ENCODE data around the gene EVL. TPM values are rescaled to one million over a fixed set of nuclear protein-coding genes. Genes with fewer than 3 reads are reported as not detected.

EVL gene
- polyA plus RNA-seq, 1 experiment: 18.6 TPM

DNA sequence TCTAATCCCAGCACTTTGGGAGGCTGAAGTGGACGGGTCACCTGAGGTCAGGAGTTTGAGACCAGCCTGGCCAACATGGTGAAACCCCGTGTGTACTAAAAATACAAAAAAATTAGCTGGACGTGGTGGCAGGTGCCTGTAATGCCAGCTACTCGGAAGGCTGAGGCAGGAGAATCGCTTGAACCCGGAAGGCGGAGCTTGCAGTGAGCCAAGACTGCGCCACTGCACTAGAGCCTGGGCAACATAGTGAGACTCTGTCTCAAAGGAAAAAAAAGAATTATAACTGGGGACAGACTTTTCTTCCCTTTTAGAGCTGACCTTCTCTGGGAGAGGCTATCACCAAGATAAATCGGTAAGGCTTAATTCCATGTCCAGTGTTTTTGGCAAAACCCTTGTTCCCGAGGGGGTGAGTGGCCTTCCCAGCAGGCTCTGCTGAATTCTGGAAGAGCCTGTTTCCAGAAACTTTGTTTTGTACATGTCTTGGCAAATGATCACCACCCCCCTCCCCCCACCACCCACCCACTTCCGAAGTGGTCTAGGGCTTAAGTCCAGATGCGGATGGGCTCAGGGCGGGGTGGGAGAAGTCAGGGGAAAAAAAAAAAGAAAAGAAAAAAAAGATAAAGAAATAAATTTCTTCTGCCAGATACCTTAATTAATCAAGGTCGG lies 126.5 kb downstream of the EVL start:
- no peaks in the 10 kb centered on the region for H3K36me3 ChIP-seq (ENCODE audit: control insufficient read depth, insufficient read depth, low read length)
- TF ChIP-seq, protein P1, sequence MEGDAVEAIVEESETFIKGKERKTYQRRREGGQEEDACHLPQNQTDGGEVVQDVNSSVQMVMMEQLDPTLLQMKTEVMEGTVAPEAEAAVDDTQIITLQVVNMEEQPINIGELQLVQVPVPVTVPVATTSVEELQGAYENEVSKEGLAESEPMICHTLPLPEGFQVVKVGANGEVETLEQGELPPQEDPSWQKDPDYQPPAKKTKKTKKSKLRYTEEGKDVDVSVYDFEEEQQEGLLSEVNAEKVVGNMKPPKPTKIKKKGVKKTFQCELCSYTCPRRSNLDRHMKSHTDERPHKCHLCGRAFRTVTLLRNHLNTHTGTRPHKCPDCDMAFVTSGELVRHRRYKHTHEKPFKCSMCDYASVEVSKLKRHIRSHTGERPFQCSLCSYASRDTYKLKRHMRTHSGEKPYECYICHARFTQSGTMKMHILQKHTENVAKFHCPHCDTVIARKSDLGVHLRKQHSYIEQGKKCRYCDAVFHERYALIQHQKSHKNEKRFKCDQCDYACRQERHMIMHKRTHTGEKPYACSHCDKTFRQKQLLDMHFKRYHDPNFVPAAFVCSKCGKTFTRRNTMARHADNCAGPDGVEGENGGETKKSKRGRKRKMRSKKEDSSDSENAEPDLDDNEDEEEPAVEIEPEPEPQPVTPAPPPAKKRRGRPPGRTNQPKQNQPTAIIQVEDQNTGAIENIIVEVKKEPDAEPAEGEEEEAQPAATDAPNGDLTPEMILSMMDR (IDR thresholded peaks at IDR 0.05; ENCODE audit: insufficient read depth, low read depth, low read length): no peak
- no peak overlapping the region for H3K4me3 ChIP-seq (ENCODE audit: low read depth, low read length)
- ChIA-PET CTCF (interaction anchor here (1.1 to 4.5 kb wide), 11 partner anchors 11 to 210 kb away, joined by 3 to 43 read pairs (median 4); no protein-coding TSS in a partner anchor), POLR2A (no interaction called here)
- DNase-seq (ENCODE audit: low read depth): no peak
- H3K27me3 ChIP-seq (ENCODE audit: control insufficient read depth, insufficient read depth, low read length): no peaks in the 10 kb centered on the region

DNA sequence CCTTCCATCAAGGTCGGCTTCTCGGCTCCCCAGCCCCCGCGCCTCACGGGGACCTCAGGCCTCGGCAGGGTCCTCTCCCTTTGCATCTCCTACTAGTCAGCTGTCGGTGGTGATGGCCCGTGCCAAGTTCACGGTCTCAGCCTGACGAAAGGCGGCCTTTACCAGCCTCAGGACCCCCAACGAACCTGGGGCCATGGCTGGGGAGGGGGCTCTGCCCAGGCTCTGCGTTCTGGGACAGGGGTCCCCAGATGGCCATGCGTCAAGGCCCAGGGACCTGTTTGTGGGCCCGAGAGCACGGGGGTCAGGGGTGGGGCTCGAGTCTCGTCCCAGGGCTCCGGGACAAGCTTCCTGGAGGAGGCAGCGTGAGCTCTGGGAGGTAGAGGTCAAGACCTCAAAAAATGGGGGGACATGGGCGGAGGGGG lies 127.0 kb downstream of the EVL start:
- Histone ChIP-seq H3K4me3 (ENCODE audit: low read depth, low read length) (peak overlapping the region; percentile 36), H3K27me3 (ENCODE audit: control insufficient read depth, insufficient read depth, low read length) (no peaks in the 10 kb centered on the region), H3K36me3 (ENCODE audit: control insufficient read depth, insufficient read depth, low read length) (no peaks in the 10 kb centered on the region)
- DNase-seq (ENCODE audit: low read depth): no peak
- TF ChIP-seq, protein P1 (IDR thresholded peaks at IDR 0.05; ENCODE audit: insufficient read depth, low read depth, low read length): no peak
- CTCF ChIA-PET: interaction anchor here (0.7 to 4.5 kb wide), 16 partner anchors 11 to 210 kb away, joined by 3 to 43 read pairs (median 4); no protein-coding TSS in a partner anchor
- POLR2A ChIA-PET: no interaction called here

DNA sequence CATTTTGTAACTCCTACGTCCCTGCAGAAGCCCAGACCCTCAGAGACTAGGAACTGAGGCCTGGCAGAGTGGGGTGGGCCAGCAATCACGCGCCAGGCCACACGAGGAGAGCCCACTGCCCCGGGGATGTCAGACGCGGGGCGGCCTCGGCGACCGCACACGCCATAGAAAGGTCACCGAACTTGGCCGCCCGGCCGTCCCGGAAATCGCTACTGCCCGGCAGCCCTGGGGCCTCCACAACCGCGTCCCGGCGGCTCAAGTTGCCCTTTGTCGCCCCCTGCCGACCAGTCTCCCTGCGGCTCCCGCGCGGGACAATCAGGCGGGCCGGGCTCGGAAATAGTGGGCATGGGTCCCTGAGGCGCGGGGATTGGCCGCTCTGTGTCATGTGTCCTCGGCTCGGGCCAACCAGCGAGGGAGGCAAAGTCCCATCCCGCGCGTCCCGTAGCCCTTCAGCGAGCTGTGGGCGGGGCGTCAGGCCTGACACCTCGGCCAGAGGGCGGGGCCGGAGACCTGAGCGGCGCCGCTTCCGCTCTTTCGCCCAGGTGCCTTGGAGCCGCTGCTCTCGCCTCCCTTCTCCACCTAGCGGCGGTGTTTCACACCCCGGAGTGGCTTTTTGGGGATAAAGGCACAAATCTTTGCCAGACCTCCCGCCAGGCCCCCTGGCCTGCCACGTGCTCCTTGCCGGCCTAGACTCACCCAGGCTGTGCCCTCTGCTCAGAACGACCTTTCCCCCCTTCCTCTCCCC lies 127.6 kb downstream of the EVL start:
- TF ChIP-seq, protein P1 (IDR thresholded peaks at IDR 0.05; ENCODE audit: insufficient read depth, low read depth, low read length): peak; percentile 94
- DNase-seq (ENCODE audit: low read depth): peak; percentile 66
- H3K27me3 ChIP-seq (ENCODE audit: control insufficient read depth, insufficient read depth, low read length): no peaks in the 10 kb centered on the region
- peak overlapping the region; percentile 42 for H3K4me3 ChIP-seq (ENCODE audit: low read depth, low read length)
- H3K36me3 ChIP-seq (ENCODE audit: control insufficient read depth, insufficient read depth, low read length): no peaks in the 10 kb centered on the region
- POLR2A ChIA-PET: interaction anchor here (0.6 to 1.0 kb wide), 2 partner anchors 161 to 221 kb away, joined by 3 to 7 read pairs; no protein-coding TSS in a partner anchor
- CTCF ChIA-PET: interaction anchor here (0.6 to 4.5 kb wide), 25 partner anchors 9 to 438 kb away, joined by 3 to 43 read pairs (median 3); no protein-coding TSS in a partner anchor

Small RNA genes lying within 50 kb of the gene (small RNA-seq; reads per million reads assigned to genes)
- gene MIR151B (ENCODE audit: insufficient read length, low read depth, low replicate concordance) (1.1 reads per million), gene MIR342 (ENCODE audit: insufficient read length, low read depth, low replicate concordance) (78.6 reads per million, percentile 90 among the genes with 10 or more reads in this experiment)

Other genes starting within 250 kb of the EVL start
- not detected in 2 replicates for gene DEGS2, start 94.2 kb downstream of the EVL start, polyA plus RNA-seq (2011; rRNA removed)
- gene YY1, start 173.7 kb downstream of the EVL start, polyA plus RNA-seq (2011; rRNA removed): 15.7 and 25.8 TPM in 2 replicates
- 12.5 and 16.4 TPM in 2 replicates for gene SLC25A29, start 241.0 kb downstream of the EVL start, polyA plus RNA-seq (2011; rRNA removed)

Measured in BJ (cell line).